Fibroblast of peridontal ligament (primary cell): ENCODE data around the gene CD1D.
"Not testable (repeated sequence)": the region's sequence is repeated elsewhere in the genome, so short reads cannot be mapped to it uniquely, and the experiment has no call there.

Experiments
- DNase-seq: peaks from one replicate; pipeline ENCODE4 v3.0.0-alpha.2; 2010; ENCODE audit errors: extremely low read depth

Gene CD1D

DNA sequence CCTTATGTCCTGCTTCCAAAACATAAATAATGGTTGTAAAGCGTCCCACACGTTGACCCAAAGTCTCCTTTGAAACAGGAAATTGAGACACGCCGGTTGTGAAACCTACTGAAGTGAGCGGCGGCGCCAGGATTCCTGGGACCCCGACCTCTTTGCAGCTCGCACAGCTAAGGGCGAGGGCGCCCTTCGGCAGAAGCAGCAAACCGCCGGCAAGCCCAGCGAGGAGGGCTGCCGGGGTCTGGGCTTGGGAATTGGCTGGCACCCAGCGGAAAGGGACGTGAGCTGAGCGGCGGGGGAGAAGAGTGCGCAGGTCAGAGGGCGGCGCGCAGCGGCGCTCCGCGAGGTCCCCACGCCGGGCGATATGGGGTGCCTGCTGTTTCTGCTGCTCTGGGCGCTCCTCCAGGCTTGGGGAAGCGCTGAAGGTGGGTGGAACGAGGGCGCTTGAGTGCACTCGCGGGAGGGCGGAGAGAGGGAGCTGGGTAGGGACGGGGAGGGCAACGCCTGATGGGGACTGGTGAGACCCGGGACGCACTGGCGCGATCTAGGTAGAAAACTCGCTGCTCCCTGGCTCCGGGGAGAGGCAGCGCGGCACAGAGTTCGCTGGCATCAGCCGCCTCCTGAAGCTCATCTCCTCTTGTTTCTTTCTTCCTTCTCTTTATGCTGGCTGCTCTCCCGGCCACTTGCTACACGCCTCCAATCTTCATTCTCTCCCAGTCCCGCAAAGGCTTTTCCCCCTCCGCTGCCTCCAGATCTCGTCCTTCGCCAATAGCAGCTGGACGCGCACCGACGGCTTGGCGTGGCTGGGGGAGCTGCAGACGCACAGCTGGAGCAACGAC is at the start of gene CD1D:
Gene CD1D (plus strand): TSS at position 155 of the 836 bp plus-strand sequence. CDS start 207 bp downstream, at position 362.
- no peak for DNase-seq

DNA sequence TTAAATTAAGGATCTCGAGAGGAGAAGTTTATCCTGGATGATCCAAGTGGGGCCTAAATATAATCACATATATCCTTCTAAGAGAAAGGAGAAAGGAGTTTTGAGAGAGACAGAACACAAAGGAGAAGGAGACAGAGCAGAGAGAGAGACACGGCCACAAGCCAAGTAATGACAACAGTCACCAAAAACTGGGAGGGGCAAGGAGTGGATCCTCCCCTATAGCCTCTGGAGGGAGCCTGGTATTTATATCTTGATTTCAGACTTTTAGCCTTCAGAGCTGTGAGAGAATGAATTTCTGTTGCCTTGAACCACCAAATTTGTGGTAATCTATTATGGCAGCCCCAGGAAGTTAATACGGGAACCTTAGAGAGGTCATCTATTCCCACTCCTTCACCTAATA is 49.5 kb upstream of the CD1D start:
- no peak for DNase-seq

DNA sequence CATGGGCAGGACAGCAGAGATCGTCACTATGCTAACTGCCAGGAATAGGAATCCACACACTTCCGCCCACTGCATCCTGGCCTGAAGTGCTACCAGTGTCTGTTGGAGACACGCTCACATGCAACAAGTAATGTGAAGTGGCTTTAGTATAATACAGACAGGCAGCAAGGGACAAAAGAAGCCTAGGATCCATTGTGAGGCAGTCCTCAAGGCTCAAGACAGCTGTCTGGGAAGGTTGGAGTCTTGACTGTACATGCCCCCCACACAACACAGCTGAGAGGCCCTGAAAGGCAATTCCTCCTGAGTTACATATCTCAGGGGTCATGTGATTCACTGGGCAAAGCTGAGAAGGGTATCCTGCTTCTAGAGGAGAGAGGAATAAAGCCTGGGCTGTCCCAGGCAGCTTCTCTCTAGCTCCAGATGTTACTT is 39.9 kb upstream of the CD1D start:
- no peak for DNase-seq

DNA sequence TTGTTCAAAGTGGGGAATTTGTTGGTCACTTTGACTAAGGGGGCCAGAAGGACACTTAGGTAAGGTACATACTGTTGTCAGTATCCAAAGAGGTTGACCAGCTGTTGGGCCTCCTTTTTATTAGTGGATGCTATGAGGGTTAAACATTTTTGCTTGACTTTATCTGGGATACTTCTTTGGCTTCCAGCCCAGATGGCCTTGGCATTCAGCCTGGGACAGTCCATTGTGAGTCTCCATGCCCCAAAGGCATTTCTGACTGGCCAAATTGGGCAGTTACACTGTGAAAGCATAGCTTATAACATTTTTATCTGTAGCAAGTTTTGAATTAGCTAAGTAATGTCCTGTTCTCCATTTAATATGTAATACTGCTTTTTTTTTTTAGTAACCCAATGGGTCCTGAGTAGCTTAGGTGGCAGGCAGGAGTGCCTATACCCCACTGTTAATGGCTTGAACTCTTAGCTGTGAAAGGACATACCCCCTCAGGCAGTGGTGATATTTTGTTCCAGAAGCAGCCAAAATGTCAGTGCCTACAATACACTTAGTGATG is 35.4 kb upstream of the CD1D start:
- peak; percentile 25 for DNase-seq

DNA sequence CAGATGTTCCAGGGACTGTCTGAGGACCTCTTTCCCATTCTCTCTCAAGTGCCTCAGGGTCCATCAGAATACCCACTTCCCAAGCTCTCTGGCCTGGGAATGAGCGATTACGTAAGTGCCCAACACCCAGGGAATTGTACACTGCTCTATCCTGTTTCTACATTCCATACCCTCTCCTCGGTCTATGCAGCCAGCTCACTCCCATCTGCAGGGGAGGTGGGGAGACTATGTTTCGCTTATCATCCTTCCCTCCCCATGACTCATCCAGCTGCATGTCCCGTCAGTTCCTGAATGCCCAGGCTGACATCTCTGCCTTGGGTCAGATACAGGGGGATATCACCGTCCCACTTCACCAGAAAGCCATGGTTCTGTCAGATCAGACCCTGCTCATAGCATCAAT is 34.5 kb upstream of the CD1D start:
- DNase-seq = no peak

DNA sequence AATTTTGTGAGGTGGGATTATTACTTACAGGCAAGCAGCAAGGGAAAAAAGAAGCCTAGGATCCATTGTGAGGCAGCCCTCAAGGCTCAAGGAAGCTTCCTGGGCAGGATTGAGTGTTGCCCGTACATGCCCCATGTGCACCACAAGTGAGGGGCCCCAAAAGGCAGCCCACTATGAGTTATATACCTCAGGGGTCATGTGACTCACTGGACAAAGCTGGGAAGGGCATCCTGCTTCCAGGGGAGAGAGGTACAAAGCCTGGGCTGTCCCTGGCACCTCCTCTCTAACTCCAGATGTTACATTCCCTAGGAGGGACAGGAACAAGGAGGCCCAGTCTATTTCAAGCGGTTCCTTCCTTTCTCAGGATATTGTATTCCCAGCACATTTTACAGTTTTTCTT is 34.0 kb upstream of the CD1D start:
- DNase-seq = no peak

DNA sequence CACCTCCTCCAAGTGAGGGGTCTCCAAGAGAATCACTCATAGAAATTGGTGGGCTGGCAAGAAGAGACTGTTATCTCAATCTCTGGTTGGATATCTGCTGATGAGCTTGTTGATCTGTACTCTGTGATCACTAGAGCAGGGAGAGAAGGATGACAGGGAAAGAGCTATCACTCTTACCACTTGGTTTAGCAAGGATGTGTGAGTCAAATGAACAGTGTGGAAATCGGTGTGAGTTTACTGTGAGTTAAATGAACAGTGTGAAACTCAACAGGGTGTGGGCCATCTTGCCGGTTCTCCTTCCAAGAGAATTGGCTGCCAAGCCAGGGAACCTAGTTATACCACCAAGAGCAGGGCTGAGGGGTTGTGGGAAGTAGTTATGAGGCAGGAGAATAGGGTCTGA is 33.3 kb upstream of the CD1D start:
- DNase-seq = no peak

DNA sequence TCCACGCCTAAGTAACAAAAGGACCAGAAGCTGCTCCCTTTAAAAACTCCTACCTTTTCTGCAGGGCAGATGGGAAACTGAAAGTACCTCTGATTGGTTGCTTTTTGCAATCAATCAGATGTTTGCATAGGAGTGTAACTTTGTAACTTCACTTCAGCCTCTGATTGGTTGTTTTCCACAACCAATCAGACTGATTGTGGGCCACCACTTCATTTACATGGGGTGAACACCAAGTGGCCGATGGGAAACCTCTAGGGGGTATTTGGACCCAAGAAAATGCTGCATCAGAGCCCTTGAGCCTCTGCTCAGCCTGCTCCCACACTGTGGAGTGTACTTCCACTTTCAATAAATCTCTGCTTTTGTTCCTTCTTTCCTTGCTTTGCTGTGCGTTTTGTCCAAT is 32.8 kb upstream of the CD1D start:
- DNase-seq = no peak

DNA sequence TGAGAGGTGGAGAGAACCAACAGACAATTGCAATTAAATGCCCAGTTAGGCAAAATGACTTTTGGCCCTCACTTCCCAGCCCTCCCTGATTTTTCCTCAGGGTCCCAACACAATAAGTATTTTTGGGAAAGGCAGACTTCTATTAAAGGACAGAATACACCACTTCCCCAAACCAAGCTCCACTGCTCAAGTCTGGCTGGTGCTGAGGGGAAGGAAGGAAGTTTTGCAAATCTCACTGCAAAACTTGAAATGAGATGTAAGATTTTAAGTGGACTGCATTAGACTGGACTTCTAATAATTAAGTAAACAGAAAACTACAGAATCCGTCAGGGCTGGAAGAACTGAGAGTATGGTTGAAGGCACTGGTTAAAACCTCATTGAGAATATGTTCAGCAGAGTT is 32.2 kb upstream of the CD1D start:
- no peak for DNase-seq

DNA sequence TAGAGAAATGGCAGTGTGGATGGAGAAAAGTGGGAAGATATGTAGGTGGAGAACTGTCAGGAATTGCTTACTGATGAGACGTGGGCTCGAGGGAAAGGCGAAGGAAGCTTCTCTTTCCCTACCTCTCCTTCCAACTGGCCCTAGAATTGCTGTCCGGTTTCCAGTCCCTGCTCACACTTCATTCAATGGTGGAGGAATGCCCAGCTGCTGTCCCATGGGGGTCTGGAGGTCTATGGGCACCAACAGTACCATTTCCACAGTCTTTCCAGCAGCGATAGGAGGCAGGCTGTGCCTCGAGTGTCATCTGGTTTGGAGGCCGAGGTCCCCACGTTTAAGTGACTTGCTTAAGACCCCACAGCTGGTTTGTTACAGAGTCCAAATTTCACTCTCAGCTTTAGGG is 31.5 kb upstream of the CD1D start:
- DNase-seq = no peak

DNA sequence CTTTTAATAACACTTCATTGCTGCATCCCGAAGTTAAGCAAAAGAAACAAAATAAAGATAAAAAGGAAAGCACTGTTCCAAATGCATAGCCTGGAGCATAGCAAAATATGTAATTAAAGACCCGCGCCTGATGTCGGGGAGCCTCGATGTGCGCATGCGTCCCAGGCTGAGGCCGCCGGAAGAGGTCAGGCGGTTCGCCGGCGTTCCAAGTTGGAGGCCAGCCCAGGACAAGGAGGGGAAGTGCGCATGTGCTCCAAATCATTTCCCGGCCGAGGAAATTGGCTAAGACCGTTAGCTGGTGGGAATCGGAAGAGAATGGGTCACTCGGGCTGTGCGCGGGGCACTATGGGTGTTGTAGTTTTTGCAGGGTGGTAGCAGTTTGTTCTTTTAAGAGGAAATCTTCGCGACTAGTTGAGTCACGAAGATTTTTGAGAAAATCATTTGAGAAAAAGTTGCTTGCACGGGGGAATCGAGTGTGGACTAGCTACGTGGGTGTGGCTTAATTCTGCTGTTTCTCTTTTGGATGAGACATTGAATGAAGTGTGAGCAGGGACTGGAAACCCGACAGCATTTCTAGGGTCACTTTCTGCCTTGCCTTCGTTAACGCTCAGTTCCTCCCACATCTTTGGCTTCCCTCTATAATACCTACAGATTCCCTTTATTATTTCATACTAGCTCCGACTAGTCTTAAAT is 31.0 kb upstream of the CD1D start:
- peak; percentile 97 for DNase-seq

DNA sequence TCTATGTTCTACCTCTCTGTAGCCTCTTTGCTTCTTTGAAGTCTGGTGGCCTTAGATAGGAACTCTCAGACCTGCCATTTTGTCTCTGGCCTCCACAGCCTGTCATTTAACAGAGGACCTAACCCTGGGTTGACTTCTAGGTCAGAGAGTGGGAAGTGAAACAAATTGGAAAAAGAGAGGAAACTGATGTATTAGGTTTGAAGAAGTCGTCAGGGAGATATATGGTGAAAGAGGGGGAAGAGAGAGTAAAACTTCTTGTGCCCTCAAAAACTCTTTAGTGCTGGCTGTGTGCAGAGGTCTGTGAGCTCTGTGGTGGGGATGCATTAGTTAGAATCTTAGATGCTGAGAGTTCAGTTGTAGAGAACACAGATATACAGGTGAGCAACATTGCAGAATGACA is 30.2 kb upstream of the CD1D start:
- DNase-seq = no peak

DNA sequence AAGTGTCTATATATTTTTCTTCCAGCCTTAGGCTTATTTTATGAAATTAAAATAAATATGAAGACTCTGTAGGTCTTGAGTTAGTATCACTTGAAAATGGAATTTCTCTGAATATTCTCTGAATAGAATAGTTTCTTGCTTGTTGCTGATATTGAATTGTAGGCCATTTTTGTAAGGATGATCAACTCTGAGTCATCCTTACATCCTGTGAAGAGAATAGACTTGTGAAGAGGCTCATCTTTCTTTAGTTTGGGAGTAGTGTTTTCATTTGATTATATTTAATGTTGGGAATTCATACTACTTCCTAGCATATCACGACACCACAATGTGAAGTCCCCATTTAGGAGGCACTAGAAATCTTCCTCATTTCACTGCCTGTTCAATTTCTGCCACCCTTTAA is 27.5 kb upstream of the CD1D start:
- no peak for DNase-seq

DNA sequence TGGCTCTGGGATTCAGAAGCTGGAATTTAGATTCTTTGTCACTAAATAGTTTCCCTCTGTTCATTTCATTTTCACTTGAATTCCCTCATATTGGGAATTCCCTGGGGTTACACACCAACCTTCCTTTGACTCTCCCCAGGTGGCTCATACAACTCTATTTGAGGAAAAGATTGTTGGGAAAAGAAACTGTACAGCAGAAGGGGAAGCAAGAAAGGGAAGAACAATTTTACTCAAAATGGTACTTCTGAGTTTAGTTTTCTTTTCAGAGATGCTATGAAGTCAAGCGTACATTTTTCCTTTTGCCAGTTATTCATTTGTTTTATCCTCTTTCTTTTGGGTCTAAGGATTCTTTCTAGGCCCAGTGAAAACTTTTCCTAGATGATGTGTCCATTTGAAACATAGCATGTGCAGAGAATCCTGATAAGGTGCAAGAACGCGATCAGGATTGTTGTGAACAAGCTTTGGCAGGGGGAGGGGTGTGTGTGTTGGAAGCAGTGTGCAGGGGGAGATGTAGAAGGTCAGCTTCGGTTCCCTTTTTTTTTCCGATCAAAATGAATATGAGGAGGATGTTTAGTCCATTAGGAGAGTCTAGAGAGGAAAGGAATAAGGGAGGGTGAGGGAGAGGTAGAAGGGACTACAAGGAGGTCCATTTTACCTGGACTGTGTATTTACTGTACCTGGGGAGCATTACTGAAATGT is 26.8 kb upstream of the CD1D start:
- DNase-seq = no peak

DNA sequence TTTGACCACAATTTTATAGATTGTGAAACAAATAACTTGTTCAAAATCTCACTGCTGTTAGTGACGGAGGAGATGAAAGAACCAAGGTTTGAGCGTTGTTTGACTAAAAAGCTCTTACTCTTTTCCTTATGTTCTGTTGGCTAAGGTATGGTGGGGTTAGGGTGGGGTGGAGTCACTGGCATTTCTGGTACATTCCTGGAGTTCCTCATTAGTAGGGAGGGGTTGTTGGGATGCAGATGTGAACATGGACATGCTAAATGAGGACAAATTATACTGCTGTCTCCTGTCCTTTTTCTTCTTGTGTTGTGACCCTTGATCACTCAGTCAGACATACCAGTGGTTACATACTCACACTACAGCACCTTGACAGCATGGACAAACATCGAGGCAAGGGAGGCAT is 26.2 kb upstream of the CD1D start:
- no peak for DNase-seq

DNA sequence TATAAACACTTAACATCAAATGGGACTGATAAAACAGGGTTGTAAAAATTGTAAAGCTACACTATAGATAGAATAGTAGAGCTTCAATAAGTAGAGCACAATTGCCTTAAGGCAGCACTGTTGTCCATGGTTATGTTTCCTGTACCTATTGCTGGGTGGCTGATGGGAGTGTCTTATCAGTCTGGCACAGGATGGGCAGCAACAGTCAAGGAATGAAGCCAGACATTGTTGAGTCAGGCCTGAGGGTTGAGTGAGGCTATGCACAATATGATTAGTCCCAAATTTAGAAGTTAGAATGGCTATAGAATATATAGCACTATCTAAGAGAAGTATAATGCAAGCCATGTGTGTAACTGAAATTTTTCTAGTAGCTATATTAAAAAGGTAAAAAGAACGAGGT is 25.0 kb upstream of the CD1D start:
- DNase-seq = no peak

DNA sequence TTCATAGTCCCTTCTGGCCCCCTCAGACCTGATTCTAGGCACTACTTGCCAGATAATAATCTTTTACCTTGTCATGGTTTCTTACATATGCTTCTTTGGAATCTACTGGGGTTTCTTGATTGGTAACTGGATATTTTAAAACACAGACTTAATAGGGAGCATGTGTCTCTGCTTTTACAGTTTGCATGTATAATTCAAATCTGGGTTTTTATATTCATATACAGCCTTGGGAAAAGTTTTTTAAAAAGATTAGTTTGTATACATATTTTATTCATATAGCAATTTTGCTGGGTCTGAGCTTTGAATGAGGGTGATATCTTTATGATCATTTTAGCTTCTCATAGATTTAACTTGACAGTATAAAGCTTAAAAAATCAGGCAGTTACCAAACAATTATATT is 21.1 kb upstream of the CD1D start:
- DNase-seq = no peak

DNA sequence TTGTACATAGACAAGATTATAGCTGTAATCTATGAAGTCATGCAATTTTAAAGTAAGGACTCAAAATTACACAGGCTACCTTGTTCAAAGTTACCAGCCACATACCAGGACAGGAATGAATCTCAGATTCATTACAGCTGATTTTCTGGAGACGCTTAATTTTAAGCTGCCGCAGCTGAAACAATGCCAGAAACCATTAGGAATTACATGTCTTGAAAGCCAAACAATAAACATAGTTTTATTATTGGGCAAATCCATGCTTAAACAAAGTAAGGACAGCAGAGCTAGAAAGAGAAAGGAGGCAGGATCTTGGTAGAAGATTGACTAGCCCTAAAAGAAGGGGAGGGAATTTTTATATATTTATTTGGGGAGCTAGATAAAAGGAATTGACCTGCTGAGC is 19.2 kb upstream of the CD1D start:
- DNase-seq = no peak

DNA sequence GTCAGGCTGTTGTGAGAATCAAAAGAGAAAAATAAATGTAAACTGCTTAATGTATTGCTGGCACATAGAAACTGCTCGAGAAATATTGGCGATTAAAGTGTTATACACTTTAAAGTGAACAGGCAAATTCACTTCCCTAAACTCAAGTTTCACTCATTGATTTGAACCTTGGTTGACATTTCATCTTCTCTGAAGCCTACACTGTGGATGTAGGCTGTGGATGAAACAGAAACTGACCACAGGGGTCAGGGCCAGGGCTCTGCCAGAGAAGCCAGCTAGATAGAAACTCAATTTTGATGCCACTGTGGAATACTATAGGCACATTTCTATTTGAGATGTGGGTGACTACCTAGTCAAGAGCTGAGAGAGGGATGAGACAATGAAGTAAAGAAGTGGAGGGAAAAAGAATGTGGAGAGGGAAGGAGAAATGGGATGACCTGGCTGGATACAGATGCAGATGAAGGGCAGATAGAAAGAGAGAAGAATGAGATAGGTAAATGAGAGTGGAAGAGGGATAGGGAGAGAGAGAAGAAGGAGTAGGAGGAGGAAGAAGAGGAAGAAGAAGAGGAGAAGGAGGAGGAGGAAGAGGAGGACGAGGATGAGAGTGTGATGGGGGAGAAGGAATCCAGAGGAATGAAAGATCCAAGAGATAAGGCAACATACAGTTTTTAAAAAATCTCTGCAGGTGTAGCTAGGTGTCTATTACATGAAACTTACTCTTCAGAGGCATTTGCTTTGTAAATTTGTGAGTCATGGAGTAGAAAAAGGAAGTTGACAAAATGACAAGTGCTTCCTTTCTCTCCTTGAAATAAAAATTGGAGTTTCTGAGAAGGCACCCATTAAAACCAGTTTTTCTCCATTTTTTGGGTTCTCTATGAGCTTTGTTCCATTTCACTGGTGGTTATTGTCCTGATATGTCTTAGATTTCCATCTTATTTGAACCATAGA is 17.4 kb upstream of the CD1D start:
- no peak for DNase-seq

DNA sequence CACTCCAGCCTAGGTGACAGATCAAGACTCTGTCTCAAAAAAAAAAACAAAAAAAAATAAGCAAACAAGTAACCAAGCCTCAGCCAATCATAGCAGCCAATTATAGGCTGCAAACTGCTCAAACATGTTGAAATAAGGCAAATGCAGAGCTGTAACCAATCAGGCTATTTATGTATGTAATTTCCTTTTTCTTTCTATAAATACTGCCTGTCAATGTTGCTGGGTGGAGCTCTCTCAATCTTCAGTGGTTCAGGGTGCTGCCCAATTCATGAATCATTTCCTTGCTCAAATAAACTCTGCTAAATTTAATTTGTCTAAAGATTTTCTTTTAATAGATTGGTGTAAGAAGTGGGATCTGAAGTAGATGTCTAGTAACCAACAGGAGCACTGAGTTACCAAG is 11.6 kb upstream of the CD1D start:
- no peak for DNase-seq

DNA sequence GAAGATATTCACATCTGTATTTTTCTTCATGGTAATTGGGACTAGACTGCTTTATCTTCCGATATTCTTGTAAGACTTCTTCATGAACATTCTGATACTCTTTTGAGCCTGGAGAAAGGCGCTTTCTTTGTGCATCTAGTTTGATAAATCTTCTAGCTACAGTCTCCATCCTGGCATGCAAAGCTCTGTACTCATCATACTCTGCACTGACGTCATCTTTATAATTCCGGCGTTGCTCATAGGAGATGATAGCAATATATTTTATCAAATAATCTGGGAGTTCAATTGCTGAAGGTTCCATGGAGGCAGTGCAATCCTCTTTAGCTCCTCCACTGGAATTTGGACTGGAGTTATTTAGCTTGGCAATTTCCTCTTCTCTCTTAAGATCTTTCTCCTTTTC is 4.8 kb upstream of the CD1D start:
- not testable (repeated sequence) for DNase-seq
